Astrocyte (in vitro differentiated cells and primary cell): ENCODE results near the gene AP5S1. TPM values are rescaled to one million over a fixed set of nuclear protein-coding genes. Genes with fewer than 3 reads are reported as not detected.

ENCODE experiments used
- DNase-seq: peaks from one replicate; pipeline ENCODE4 v3.0.0-alpha.2; 2010; ENCODE audit warnings: low read depth
- FAIRE-seq: peaks from 2 replicates; lab custom pipeline; 2011; peaks lifted over from hg19 to GRCh38; lab: Jason Lieb, UNC
- H2AFZ ChIP-seq: 2 replicates; pipeline ENCODE4 v1.6.0; 2012; ENCODE audit warnings: low read depth, low read length, inconsistent platforms
- H3K27ac ChIP-seq: 2 replicates; pipeline ENCODE4 v1.5.1; 2011; ENCODE audit warnings: low read depth, low read length, inconsistent platforms
- H3K27me3 ChIP-seq: 2 replicates; pipeline ENCODE4 v1.6.0; 2011; ENCODE audit warnings: low read length, inconsistent platforms; ENCODE audit not compliant: insufficient read depth
- H3K36me3 ChIP-seq: 2 replicates; pipeline ENCODE4 v1.5.1; 2011; ENCODE audit warnings: low read length, inconsistent platforms; ENCODE audit not compliant: insufficient read depth
- H3K4me1 ChIP-seq: 2 replicates; pipeline ENCODE4 v1.5.1; 2011; ENCODE audit warnings: low read length, inconsistent platforms; ENCODE audit not compliant: insufficient read depth
- H3K4me2 ChIP-seq: 2 replicates; pipeline ENCODE4 v1.6.0; 2012; ENCODE audit warnings: low read length, inconsistent platforms
- H3K4me3 ChIP-seq: 2 replicates; pipeline ENCODE4 v1.5.1; 2011; ENCODE audit warnings: low read depth, mild to moderate bottlenecking, low read length, inconsistent platforms; ENCODE audit not compliant: insufficient read depth
- H3K79me2 ChIP-seq: 2 replicates; pipeline ENCODE4 v1.6.0; 2012; ENCODE audit warnings: mild to moderate bottlenecking, low read length, inconsistent platforms; ENCODE audit not compliant: insufficient read depth
- H3K9ac ChIP-seq: 2 replicates; pipeline ENCODE4 v1.6.0; 2012; ENCODE audit warnings: mild to moderate bottlenecking, low read length, inconsistent platforms
- H3K9me3 ChIP-seq: 2 replicates; pipeline ENCODE4 v1.5.1; 2012; ENCODE audit warnings: low read depth, mild to moderate bottlenecking, low read length, inconsistent platforms; ENCODE audit not compliant: insufficient read depth
- H4K20me1 ChIP-seq: 2 replicates; pipeline ENCODE4 v1.6.0; 2012; ENCODE audit warnings: low read length, inconsistent platforms; ENCODE audit not compliant: insufficient read depth
- H3K27ac Mint-ChIP-seq: one replicate; pipeline ENCODE4 v1.8.0; 2021; ENCODE audit warnings: mild to moderate bottlenecking, mixed read lengths; ENCODE audit not compliant: unreplicated experiment
- H3K27me3 Mint-ChIP-seq: one replicate; pipeline ENCODE4 v1.8.0; 2021; ENCODE audit warnings: low read depth, mixed read lengths; ENCODE audit not compliant: unreplicated experiment
- H3K36me3 Mint-ChIP-seq: one replicate; pipeline ENCODE4 v1.8.0; 2021; ENCODE audit warnings: low read depth, mixed read lengths; ENCODE audit not compliant: unreplicated experiment
- H3K4me1 Mint-ChIP-seq: one replicate; pipeline ENCODE4 v1.8.0; 2021; ENCODE audit warnings: low read depth, mixed read lengths; ENCODE audit not compliant: unreplicated experiment
- H3K4me3 Mint-ChIP-seq: one replicate; pipeline ENCODE4 v1.8.0; 2021; ENCODE audit warnings: mild to moderate bottlenecking, moderate library complexity, mixed read lengths; ENCODE audit not compliant: unreplicated experiment
- H3K9me3 Mint-ChIP-seq: one replicate; pipeline ENCODE4 v1.8.0; 2021; ENCODE audit warnings: mild to moderate bottlenecking, mixed read lengths; ENCODE audit not compliant: unreplicated experiment
- EZH2 ChIP-seq: IDR thresholded peaks from 2 replicates; pipeline ENCODE4 v1.6.1; 2012; ENCODE audit warnings: mild to moderate bottlenecking, low read length, inconsistent platforms; ENCODE audit not compliant: insufficient read depth
- total RNA-seq: library from RNA; stranded (reverse); gene quantifications from 2 replicates; pipeline ENCODE4 v1.2.1, GENCODE V29; 2021
- TF ChIP-seq, protein P1 (sequence below): IDR thresholded peaks from 2 replicates; pipeline ENCODE4 v1.5.1; 2011; ENCODE audit warnings: low read depth, mild to moderate bottlenecking, inconsistent platforms, low read length, moderate library complexity; ENCODE audit not compliant: insufficient read depth

AP5S1 gene
- total RNA-seq, 1 donor from 2014 or later, result 12.6 TPM

DNA sequence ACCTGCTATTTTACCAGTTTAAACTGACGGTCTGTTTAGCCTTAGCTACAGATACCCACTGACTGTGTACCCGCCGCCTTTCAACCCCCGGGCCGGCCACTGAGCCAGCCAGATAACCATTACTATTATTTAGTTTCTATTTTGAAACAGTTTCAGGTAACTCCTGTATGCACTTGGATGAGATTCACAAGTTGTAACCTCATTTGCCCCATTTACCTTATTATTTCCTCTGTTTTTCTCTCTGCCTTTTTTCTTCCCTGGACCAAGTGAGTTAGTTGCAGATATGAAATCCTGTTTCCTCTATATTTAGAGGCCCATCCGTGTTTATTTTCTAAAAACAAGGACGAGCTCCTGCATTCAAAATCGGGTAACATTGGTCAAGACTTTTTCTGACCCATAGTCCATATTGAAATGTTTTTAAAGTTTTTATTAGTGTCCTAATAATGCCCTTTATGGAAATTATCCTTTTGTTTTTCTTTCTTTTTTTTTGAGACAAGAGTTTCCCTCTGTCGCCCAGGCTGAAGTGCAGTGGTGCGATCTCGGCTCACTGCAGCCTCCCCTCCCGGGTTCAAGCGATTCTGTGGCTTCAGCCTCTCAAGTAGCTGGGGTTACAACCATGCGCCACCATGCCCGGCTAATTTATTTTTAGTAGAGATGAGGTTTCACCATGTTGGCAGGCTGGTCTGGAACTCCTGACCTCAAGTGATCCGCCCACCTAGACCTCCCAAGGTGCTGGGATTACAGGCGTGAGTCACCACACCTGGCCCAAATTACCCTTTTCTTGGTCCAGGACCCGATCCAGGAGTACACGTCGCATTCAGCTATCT is 767 bp downstream of the AP5S1 start:
- H3K9me3 Mint-ChIP-seq, result no peaks in the 10 kb centered on the region
- H3K27me3 Mint-ChIP-seq, result peaks cover 5% of the 10 kb centered on the region
- peak overlapping the region; percentile 97 for H3K4me2 ChIP-seq
- H3K36me3 ChIP-seq, result peaks cover 11% of the 10 kb centered on the region
- H3K4me1 Mint-ChIP-seq, result peaks cover 7% of the 10 kb centered on the region
- peaks cover 15% of the 10 kb centered on the region for H3K4me1 ChIP-seq
- peak overlapping the region; percentile 98 for H2AFZ ChIP-seq
- H3K4me3 ChIP-seq, result peak overlapping the region; percentile 94
- H3K36me3 Mint-ChIP-seq, result peaks cover 2% of the 10 kb centered on the region
- H3K9me3 ChIP-seq, result no peaks in the 10 kb centered on the region
- DNase-seq (no peak), FAIRE-seq (no peak)
- TF ChIP-seq, protein P1, sequence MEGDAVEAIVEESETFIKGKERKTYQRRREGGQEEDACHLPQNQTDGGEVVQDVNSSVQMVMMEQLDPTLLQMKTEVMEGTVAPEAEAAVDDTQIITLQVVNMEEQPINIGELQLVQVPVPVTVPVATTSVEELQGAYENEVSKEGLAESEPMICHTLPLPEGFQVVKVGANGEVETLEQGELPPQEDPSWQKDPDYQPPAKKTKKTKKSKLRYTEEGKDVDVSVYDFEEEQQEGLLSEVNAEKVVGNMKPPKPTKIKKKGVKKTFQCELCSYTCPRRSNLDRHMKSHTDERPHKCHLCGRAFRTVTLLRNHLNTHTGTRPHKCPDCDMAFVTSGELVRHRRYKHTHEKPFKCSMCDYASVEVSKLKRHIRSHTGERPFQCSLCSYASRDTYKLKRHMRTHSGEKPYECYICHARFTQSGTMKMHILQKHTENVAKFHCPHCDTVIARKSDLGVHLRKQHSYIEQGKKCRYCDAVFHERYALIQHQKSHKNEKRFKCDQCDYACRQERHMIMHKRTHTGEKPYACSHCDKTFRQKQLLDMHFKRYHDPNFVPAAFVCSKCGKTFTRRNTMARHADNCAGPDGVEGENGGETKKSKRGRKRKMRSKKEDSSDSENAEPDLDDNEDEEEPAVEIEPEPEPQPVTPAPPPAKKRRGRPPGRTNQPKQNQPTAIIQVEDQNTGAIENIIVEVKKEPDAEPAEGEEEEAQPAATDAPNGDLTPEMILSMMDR, result no peak
- no peak for TF ChIP-seq EZH2
- peaks cover 15% of the 10 kb centered on the region for H3K79me2 ChIP-seq
- peak overlapping the region; percentile 100 for H3K27ac ChIP-seq
- H3K27ac Mint-ChIP-seq, result peak overlapping the region; percentile 81
- H3K9ac ChIP-seq, result peak overlapping the region; percentile 99
- H3K27me3 ChIP-seq, result no peaks in the 10 kb centered on the region
- H4K20me1 ChIP-seq, result no peaks in the 10 kb centered on the region
- peak overlapping the region; percentile 92 for H3K4me3 Mint-ChIP-seq

DNA sequence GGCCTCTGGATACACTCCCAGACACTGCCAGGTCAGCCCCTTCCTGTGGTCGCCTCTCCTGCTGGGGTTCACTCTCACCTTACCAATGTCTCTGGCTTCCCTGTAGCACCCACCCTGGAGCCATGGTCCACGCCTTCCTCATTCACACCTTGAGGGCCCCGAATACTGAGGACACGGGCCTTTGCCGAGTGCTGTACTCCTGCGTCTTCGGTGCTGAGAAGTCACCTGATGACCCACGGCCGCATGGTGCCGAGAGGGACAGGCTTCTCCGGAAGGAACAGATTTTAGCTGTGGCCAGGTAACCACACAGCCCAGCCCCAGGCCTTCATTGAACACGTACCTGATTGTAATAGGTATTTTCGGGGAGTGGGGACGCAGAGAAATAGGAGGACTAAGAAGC is 1.6 kb downstream of the AP5S1 start:
- TF ChIP-seq, protein P1, result no peak
- H4K20me1 ChIP-seq, result no peaks in the 10 kb centered on the region
- no peaks in the 10 kb centered on the region for H3K9me3 ChIP-seq
- H2AFZ ChIP-seq, result no peak overlapping the region
- peaks cover 15% of the 10 kb centered on the region for H3K4me1 ChIP-seq
- peaks cover 7% of the 10 kb centered on the region for H3K4me1 Mint-ChIP-seq
- H3K9me3 Mint-ChIP-seq, result no peaks in the 10 kb centered on the region
- DNase-seq (no peak), FAIRE-seq (no peak)
- no peak overlapping the region for H3K27ac ChIP-seq
- peak overlapping the region; percentile 80 for H3K27ac Mint-ChIP-seq
- peaks cover 11% of the 10 kb centered on the region for H3K36me3 ChIP-seq
- peaks cover 5% of the 10 kb centered on the region for H3K36me3 Mint-ChIP-seq
- H3K27me3 ChIP-seq, result no peaks in the 10 kb centered on the region
- H3K27me3 Mint-ChIP-seq, result no peaks in the 10 kb centered on the region
- peaks cover 15% of the 10 kb centered on the region for H3K79me2 ChIP-seq
- no peak overlapping the region for H3K4me2 ChIP-seq
- peak overlapping the region; percentile 92 for H3K4me3 Mint-ChIP-seq
- H3K9ac ChIP-seq, result peak overlapping the region; percentile 99
- no peak overlapping the region for H3K4me3 ChIP-seq

DNA sequence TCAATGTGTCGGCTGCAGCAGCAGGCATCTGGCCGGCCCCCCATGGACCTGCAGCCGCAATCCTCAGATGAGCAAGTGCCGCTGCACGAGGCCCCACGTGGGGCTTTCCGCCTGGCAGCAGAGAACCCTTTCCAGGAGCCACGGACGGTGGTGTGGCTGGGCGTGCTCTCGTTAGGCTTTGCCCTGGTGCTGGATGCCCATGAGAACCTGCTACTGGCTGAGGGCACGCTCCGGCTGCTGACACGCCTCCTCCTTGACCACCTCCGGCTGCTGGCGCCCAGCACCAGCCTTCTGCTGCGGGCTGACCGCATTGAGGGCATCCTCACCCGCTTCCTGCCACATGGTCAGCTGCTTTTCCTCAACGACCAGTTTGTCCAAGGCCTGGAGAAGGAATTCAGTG is 3.5 kb downstream of the AP5S1 start:
- peaks cover 11% of the 10 kb centered on the region for H3K36me3 ChIP-seq
- TF ChIP-seq EZH2, result no peak
- TF ChIP-seq, protein P1, result no peak
- H3K79me2 ChIP-seq, result peaks cover 15% of the 10 kb centered on the region
- no peak overlapping the region for H3K4me2 ChIP-seq
- H3K4me3 ChIP-seq, result no peak overlapping the region
- FAIRE-seq, result no peak
- H3K4me1 ChIP-seq, result peaks cover 12% of the 10 kb centered on the region
- H4K20me1 ChIP-seq, result no peaks in the 10 kb centered on the region
- Mint-ChIP-seq H3K27ac (no peak overlapping the region), H3K4me3 (no peak overlapping the region), H3K27me3 (no peaks in the 10 kb centered on the region), H3K9me3 (no peaks in the 10 kb centered on the region), H3K4me1 (peaks cover 4% of the 10 kb centered on the region), H3K36me3 (peaks cover 7% of the 10 kb centered on the region)
- H3K27ac ChIP-seq, result no peak overlapping the region
- DNase-seq, result no peak
- no peaks in the 10 kb centered on the region for H3K27me3 ChIP-seq
- no peak overlapping the region for H2AFZ ChIP-seq
- H3K9ac ChIP-seq, result no peak overlapping the region
- H3K9me3 ChIP-seq, result no peaks in the 10 kb centered on the region
